WTC11 (cell line): ENCODE measurements around the gene TLCD1. TPM values are rescaled to one million over a fixed set of nuclear protein-coding genes. Genes with fewer than 3 reads are reported as not detected.
A peak's percentile ranks its signal among the peaks of the same experiment; 100 is the strongest.

Experiments
- ATAC-seq: fragments of 200-7000 bp; cut with Tn5 transposase; 2 replicates; pipeline ENCODE4 v1.10.0; 2021; ENCODE audit warnings: mild to moderate bottlenecking, moderate library complexity
- CTCF ChIA-PET: fragments of 300-600 bp; sonication (Branson Sonifier 250); formaldehyde crosslinking; loops from one replicate; lab custom pipeline; 2021; ENCODE audit warnings: antibody characterized with exemption; lab: Charles Lee
- POLR2A ChIA-PET: fragments of 350-600 bp; sonication (Branson Sonifier 250); formaldehyde crosslinking; loops from one replicate; lab custom pipeline; 2021; ENCODE audit warnings: antibody characterized with exemption; lab: Charles Lee
- DNase-seq: peaks from one replicate; pipeline ENCODE4 v3.0.0; 2021; ENCODE audit warnings: low spot score
- H3K27ac Mint-ChIP-seq: 2 replicates; pipeline ENCODE4 v1.8.0; 2021; ENCODE audit warnings: mixed read lengths
- H3K27me3 Mint-ChIP-seq: 2 replicates; pipeline ENCODE4 v1.8.0; 2021; ENCODE audit warnings: low read depth, mild to moderate bottlenecking, moderate library complexity, mixed read lengths
- H3K36me3 Mint-ChIP-seq: 2 replicates; pipeline ENCODE4 v1.8.0; 2021; ENCODE audit warnings: mixed read lengths
- H3K4me1 Mint-ChIP-seq: 2 replicates; pipeline ENCODE4 v1.8.0; 2022; ENCODE audit warnings: mixed read lengths
- H3K4me3 Mint-ChIP-seq: 2 replicates; pipeline ENCODE4 v1.8.0; 2021; ENCODE audit warnings: mild to moderate bottlenecking, moderate library complexity, mixed read lengths
- H3K9me3 Mint-ChIP-seq: 2 replicates; pipeline ENCODE4 v1.8.0; 2021; ENCODE audit warnings: mixed read lengths
- FOXP1 ChIP-seq: sonication (generic); formaldehyde crosslinking; IDR thresholded peaks from 2 replicates; pipeline ENCODE4 v1.8.0; 2022; ENCODE audit warnings: missing genetic modification reagents, mild to moderate bottlenecking, moderate library complexity, borderline replicate concordance
- GABPB1 ChIP-seq: sonication (generic); formaldehyde crosslinking; IDR thresholded peaks from 2 replicates; pipeline ENCODE4 v1.8.1; 2023; ENCODE audit warnings: mild to moderate bottlenecking, missing genetic modification reagents
- IRF2 ChIP-seq: sonication (generic); formaldehyde crosslinking; IDR thresholded peaks from 2 replicates; pipeline ENCODE4 v1.8.0; 2022; ENCODE audit warnings: low read depth, missing genetic modification reagents, borderline replicate concordance
- MYBL2 ChIP-seq: sonication (generic); formaldehyde crosslinking; IDR thresholded peaks from 2 replicates; pipeline ENCODE4 v1.8.1; 2023; ENCODE audit warnings: mild to moderate bottlenecking, moderate library complexity, missing genetic modification reagents
- NR1H2 ChIP-seq: sonication (generic); formaldehyde crosslinking; IDR thresholded peaks from 2 replicates; pipeline ENCODE4 v1.9.0; 2021; ENCODE audit warnings: mild to moderate bottlenecking, moderate library complexity, missing genetic modification reagents
- TCF7 ChIP-seq: sonication (generic); formaldehyde crosslinking; IDR thresholded peaks from 2 replicates; pipeline ENCODE4 v1.8.0; 2022; ENCODE audit warnings: mild to moderate bottlenecking, low read depth, missing genetic modification reagents, moderate library complexity
- ZNF317 ChIP-seq: sonication (generic); formaldehyde crosslinking; IDR thresholded peaks from 2 replicates; pipeline ENCODE4 v1.8.1; 2023; ENCODE audit warnings: low read depth, mild to moderate bottlenecking, moderate library complexity, missing genetic modification reagents, borderline replicate concordance
- ZNF423 ChIP-seq: fragments of 250-450 bp; sonication (Bioruptor Pico); IDR thresholded peaks from 2 replicates; pipeline ENCODE4 v2.1.2; 2022; ENCODE audit warnings: mild to moderate bottlenecking, moderate library complexity
- ZNF671 ChIP-seq: fragments of 250-450 bp; sonication (Bioruptor Pico); IDR thresholded peaks from 2 replicates; pipeline ENCODE4 v1.8.0; 2021; ENCODE audit warnings: mild to moderate bottlenecking
- total RNA-seq: library from RNA; stranded (reverse); gene quantifications from 3 replicates; pipeline ENCODE4 v1.2.3, GENCODE V29; 2021
- TF ChIP-seq, protein P1 (sequence below): sonication (generic); formaldehyde crosslinking; IDR thresholded peaks from 2 replicates; pipeline ENCODE4 v1.8.1; 2022; ENCODE audit warnings: mild to moderate bottlenecking, missing genetic modification reagents, moderate library complexity, borderline replicate concordance
- TF ChIP-seq, protein P2 (sequence below): fragments of 250-450 bp; sonication (Bioruptor Pico); IDR thresholded peaks from 2 replicates; pipeline ENCODE4 v1.9.0; 2021; ENCODE audit warnings: moderate library complexity, mild to moderate bottlenecking, inconsistent platforms, borderline replicate concordance
- TF ChIP-seq, protein P3 (sequence below): sonication (generic); formaldehyde crosslinking; IDR thresholded peaks from 2 replicates; pipeline ENCODE4 v1.8.0; 2023; ENCODE audit warnings: mild to moderate bottlenecking, missing genetic modification reagents
- TF ChIP-seq, protein P4 (sequence below): sonication (generic); formaldehyde crosslinking; conservative IDR thresholded peaks from 2 replicates; pipeline ENCODE4 v1.8.1; 2022; ENCODE audit warnings: mild to moderate bottlenecking, missing genetic modification reagents
- TF ChIP-seq, protein P5 (sequence below): sonication (generic); formaldehyde crosslinking; IDR thresholded peaks from 2 replicates; pipeline ENCODE4 v1.8.1; 2022; ENCODE audit warnings: missing genetic modification reagents, borderline replicate concordance

Gene TLCD1
- total RNA-seq, 1 experiment from 2014 or later, result 36.0 TPM

DNA sequence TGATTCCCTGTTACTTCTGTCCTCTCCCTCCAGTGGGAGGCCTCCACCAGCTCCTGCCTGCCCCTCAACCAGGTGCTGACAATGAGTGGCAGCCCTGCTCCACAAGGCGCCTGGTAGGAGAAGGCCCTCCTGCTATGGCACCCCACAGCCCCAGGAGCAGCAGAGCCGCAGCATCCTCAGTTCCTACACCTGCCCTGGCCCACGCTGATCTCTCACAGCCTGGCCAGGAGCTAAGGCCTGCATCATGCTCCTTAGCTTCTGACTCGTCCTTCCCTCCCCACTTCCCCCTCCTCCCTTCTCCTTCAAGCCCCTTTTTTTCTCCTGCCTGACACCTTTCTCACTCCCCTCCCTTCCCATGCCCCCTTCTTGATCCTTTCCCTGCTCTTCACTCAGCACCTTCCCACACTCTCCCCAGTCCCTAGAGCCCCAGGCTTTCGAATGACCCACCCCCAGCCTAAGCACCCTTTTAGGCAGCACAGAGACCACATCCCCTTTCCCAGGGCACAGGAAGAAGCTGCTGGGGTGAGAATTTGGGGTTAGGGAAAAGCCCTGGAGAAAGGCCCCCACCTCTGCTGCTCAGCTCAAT, 20.9 kb downstream of the TLCD1 start:
- no peak for ATAC-seq
- peak overlapping the region; percentile 79 for H3K27ac Mint-ChIP-seq
- H3K4me3 Mint-ChIP-seq, result no peak overlapping the region
- POLR2A ChIA-PET, result interaction anchor here (0.8 to 1.3 kb wide), 5 partner anchors 14 to 128 kb away, joined by 3 to 5 read pairs (median 3); partner anchors contain the start of genes ALDOC, BLTP2, NEK8 and RPL23A
- no peaks in the 10 kb centered on the region for H3K9me3 Mint-ChIP-seq
- CTCF ChIA-PET, result interaction anchor here (0.5 to 1.5 kb wide), 2 partner anchors 22 to 61 kb away, joined by 3 to 6 read pairs; partner anchors contain the start of gene BLTP2
- no peak for DNase-seq
- peaks cover 29% of the 10 kb centered on the region for H3K4me1 Mint-ChIP-seq
- peaks cover 31% of the 10 kb centered on the region for H3K36me3 Mint-ChIP-seq
- TF ChIP-seq, protein P1, sequence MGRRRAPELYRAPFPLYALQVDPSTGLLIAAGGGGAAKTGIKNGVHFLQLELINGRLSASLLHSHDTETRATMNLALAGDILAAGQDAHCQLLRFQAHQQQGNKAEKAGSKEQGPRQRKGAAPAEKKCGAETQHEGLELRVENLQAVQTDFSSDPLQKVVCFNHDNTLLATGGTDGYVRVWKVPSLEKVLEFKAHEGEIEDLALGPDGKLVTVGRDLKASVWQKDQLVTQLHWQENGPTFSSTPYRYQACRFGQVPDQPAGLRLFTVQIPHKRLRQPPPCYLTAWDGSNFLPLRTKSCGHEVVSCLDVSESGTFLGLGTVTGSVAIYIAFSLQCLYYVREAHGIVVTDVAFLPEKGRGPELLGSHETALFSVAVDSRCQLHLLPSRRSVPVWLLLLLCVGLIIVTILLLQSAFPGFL (CRISPR knock-in tag), result no peak
- TF ChIP-seq TCF7 (CRISPR knock-in tag) (no peak), MYBL2 (CRISPR knock-in tag) (no peak), ZNF671 (CRISPR knock-in tag) (no peak), ZNF423 (CRISPR knock-in tag) (peak; percentile 50; the same call in 1 of the 2 replicates)
- TF ChIP-seq, protein P2, sequence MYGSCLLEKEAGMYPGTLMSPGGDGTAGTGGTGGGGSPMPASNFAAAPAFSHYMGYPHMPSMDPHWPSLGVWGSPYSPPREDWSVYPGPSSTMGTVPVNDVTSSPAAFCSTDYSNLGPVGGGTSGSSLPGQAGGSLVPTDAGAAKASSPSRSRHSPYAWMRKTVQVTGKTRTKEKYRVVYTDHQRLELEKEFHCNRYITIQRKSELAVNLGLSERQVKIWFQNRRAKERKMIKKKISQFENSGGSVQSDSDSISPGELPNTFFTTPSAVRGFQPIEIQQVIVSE, result no peak
- H3K27me3 Mint-ChIP-seq, result no peaks in the 10 kb centered on the region

DNA sequence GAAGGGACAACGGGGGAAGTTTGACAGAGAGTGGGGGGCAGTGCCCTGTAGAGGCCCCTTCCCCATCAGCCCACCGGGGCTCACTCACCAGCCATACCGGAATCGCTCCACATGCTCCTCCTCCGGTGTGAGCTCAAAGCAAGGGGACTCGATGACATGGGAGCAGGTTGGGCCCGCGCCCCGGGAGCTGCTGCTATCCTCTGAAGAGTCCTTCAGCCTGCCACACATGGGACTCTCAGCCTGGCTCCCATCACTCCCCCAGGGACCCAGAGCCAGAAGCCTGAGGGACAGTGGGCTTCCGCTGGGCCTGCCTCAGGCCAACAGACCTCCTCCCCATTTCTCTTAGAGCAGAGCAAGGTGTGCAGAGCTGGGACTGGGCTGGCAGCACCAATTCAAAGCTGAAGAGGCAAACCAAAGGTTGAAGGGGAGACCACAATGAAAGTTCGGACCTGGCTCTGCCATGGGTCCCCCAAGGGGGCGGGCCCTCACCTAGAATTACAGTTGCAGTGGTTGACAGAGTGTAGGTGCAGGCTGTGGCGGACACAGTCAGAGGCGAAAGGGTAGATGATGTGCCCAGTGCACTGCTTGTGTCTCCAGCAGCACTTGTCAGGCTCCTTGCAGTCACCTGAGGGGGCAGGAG, 21.7 kb downstream of the TLCD1 start:
- no peak for ATAC-seq
- CTCF ChIA-PET, result interaction anchor here (0.6 to 1.5 kb wide), 4 partner anchors 15 to 60 kb away, joined by 3 to 6 read pairs (median 4); partner anchors contain the start of genes BLTP2 and RPL23A
- peaks cover 29% of the 10 kb centered on the region for H3K4me1 Mint-ChIP-seq
- H3K9me3 Mint-ChIP-seq, result no peaks in the 10 kb centered on the region
- TF ChIP-seq GABPB1 (CRISPR knock-in tag) (no peak), IRF2 (CRISPR knock-in tag) (no peak), NR1H2 (CRISPR knock-in tag) (no peak), FOXP1 (CRISPR knock-in tag) (no peak), ZNF317 (no peak)
- TF ChIP-seq, protein P3, sequence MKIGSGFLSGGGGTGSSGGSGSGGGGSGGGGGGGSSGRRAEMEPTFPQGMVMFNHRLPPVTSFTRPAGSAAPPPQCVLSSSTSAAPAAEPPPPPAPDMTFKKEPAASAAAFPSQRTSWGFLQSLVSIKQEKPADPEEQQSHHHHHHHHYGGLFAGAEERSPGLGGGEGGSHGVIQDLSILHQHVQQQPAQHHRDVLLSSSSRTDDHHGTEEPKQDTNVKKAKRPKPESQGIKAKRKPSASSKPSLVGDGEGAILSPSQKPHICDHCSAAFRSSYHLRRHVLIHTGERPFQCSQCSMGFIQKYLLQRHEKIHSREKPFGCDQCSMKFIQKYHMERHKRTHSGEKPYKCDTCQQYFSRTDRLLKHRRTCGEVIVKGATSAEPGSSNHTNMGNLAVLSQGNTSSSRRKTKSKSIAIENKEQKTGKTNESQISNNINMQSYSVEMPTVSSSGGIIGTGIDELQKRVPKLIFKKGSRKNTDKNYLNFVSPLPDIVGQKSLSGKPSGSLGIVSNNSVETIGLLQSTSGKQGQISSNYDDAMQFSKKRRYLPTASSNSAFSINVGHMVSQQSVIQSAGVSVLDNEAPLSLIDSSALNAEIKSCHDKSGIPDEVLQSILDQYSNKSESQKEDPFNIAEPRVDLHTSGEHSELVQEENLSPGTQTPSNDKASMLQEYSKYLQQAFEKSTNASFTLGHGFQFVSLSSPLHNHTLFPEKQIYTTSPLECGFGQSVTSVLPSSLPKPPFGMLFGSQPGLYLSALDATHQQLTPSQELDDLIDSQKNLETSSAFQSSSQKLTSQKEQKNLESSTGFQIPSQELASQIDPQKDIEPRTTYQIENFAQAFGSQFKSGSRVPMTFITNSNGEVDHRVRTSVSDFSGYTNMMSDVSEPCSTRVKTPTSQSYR (CRISPR knock-in tag), result no peak
- TF ChIP-seq, protein P4, sequence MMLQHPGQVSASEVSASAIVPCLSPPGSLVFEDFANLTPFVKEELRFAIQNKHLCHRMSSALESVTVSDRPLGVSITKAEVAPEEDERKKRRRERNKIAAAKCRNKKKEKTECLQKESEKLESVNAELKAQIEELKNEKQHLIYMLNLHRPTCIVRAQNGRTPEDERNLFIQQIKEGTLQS (CRISPR knock-in tag), result no peak
- TF ChIP-seq, protein P5, sequence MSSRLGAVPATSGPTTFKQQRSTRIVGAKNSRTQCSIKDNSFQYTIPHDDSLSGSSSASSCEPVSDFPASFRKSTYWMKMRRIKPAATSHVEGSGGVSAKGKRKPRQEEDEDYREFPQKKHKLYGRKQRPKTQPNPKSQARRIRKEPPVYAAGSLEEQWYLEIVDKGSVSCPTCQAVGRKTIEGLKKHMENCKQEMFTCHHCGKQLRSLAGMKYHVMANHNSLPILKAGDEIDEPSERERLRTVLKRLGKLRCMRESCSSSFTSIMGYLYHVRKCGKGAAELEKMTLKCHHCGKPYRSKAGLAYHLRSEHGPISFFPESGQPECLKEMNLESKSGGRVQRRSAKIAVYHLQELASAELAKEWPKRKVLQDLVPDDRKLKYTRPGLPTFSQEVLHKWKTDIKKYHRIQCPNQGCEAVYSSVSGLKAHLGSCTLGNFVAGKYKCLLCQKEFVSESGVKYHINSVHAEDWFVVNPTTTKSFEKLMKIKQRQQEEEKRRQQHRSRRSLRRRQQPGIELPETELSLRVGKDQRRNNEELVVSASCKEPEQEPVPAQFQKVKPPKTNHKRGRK (CRISPR knock-in tag), result no peak
- POLR2A ChIA-PET, result interaction anchor here (0.8 to 1.3 kb wide), 6 partner anchors 15 to 127 kb away, joined by 3 to 5 read pairs (median 4); partner anchors contain the start of genes ALDOC, BLTP2, NEK8 and RPL23A
- H3K36me3 Mint-ChIP-seq, result peaks cover 39% of the 10 kb centered on the region
- H3K27me3 Mint-ChIP-seq, result no peaks in the 10 kb centered on the region
- H3K4me3 Mint-ChIP-seq, result no peak overlapping the region
- peak overlapping the region; percentile 32 for H3K27ac Mint-ChIP-seq
- DNase-seq, result no peak
